ENCODE measurements around the gene INF2. TPM values are rescaled to one million over a fixed set of nuclear protein-coding genes. Genes with fewer than 3 reads are reported as not detected.
"Not testable (repeated sequence)": the region's sequence is repeated elsewhere in the genome, so short reads cannot be mapped to it uniquely, and the experiment has no call there.

The INF2 gene
- total and polyA plus RNA-seq, 2 experiments from 2014 or later: 23.0 to 53.3 TPM

- H3K9me3 ChIP-seq (ENCODE audit: low read depth): no peaks in the 10 kb centered on the region
- H3K4me2 ChIP-seq (ENCODE audit: unreplicated experiment): no peak overlapping the region
- H3K4me3 ChIP-seq: no peak overlapping the region
- no peaks in the 10 kb centered on the region for H3K36me3 ChIP-seq (ENCODE audit: low read depth)
- no peaks in the 10 kb centered on the region for H3K79me2 ChIP-seq (ENCODE audit: insufficient read depth)
- no peaks in the 10 kb centered on the region for H4K20me1 ChIP-seq (ENCODE audit: insufficient read depth)
- H3K9ac ChIP-seq: no peak overlapping the region
- peaks cover 6% of the 10 kb centered on the region for H3K4me1 ChIP-seq (ENCODE audit: insufficient read depth)
- no peaks in the 10 kb centered on the region for H3K27me3 ChIP-seq (replicated peaks; ENCODE audit: insufficient read depth)
- H3K9me2 ChIP-seq (ENCODE audit: insufficient read depth): no peaks in the 10 kb centered on the region
- no peak overlapping the region for H2AFZ ChIP-seq
- H3F3A ChIP-seq (ENCODE audit: insufficient read depth): no peaks in the 10 kb centered on the region
- no peak for TF ChIP-seq EZH2 (IDR thresholded peaks at IDR 0.05; ENCODE audit: insufficient read depth, poor library complexity, severe bottlenecking)
- no peak for TF ChIP-seq EZH2phosphoT487 (IDR thresholded peaks at IDR 0.05; ENCODE audit: insufficient read depth, low read depth)
- H3K27ac ChIP-seq: no peak overlapping the region
- in situ Hi-C loops (cut with MboI): no loop called here
- 83 to 84% methylated on average over 9 of the region's 9 CpGs for WGBS, 2 experiments (ENCODE audit: low coverage in 1 of 2, low lambda C conversion rate in 2 of 2, missing lambda C conversion rate in 2 of 2)
- no peak for DNase-seq
Observed at GRCh38 chr14:104652386-104652785, 37.0 kb upstream of the INF2 start.

- H4K20me1 ChIP-seq (ENCODE audit: insufficient read depth); H3K4me1 ChIP-seq (ENCODE audit: insufficient read depth); H3F3A ChIP-seq (ENCODE audit: insufficient read depth); H3K79me2 ChIP-seq (ENCODE audit: insufficient read depth); H3K27ac ChIP-seq; H3K9me3 ChIP-seq (ENCODE audit: low read depth); H3K36me3 ChIP-seq (ENCODE audit: low read depth); in situ Hi-C loops (cut with MboI); H3K9me2 ChIP-seq (ENCODE audit: insufficient read depth); H2AFZ ChIP-seq; H3K27me3 ChIP-seq (replicated peaks; ENCODE audit: insufficient read depth); H3K9ac ChIP-seq; DNase-seq; H3K4me2 ChIP-seq (ENCODE audit: unreplicated experiment); H3K4me3 ChIP-seq: not testable (repeated sequence)
- 85 to 91% methylated on average over 22 to 52 of the region's 52 CpGs for WGBS, 2 experiments (ENCODE audit: low coverage in 1 of 2, low lambda C conversion rate in 2 of 2, missing lambda C conversion rate in 2 of 2)
Observed at GRCh38 chr14:104653130-104653920, 36.1 kb upstream of the INF2 start.

GRCh38 chr14:104654119-104654518, 35.3 kb upstream of the INF2 start:
- H3K9me2 ChIP-seq (ENCODE audit: insufficient read depth): no peaks in the 10 kb centered on the region
- H3F3A ChIP-seq (ENCODE audit: insufficient read depth): no peaks in the 10 kb centered on the region
- no peaks in the 10 kb centered on the region for H3K79me2 ChIP-seq (ENCODE audit: insufficient read depth)
- no peak overlapping the region for H3K27ac ChIP-seq
- H3K9me3 ChIP-seq (ENCODE audit: low read depth): no peaks in the 10 kb centered on the region
- H3K4me3 ChIP-seq: no peak overlapping the region
- 66 to 76% methylated on average over 6 of the region's 6 CpGs for WGBS, 2 experiments (ENCODE audit: low coverage in 1 of 2, low lambda C conversion rate in 2 of 2, missing lambda C conversion rate in 2 of 2)
- TF ChIP-seq EZH2phosphoT487 (IDR thresholded peaks at IDR 0.05; ENCODE audit: insufficient read depth, low read depth) (no peak), EZH2 (IDR thresholded peaks at IDR 0.05; ENCODE audit: insufficient read depth, poor library complexity, severe bottlenecking) (no peak)
- peaks cover 6% of the 10 kb centered on the region; the same call in 1 of the 2 replicates for H3K27me3 ChIP-seq (replicated peaks; ENCODE audit: insufficient read depth)
- peaks cover 6% of the 10 kb centered on the region for H3K4me1 ChIP-seq (ENCODE audit: insufficient read depth)
- H4K20me1 ChIP-seq (ENCODE audit: insufficient read depth): no peaks in the 10 kb centered on the region
- in situ Hi-C loops (cut with MboI): no loop called here
- H3K36me3 ChIP-seq (ENCODE audit: low read depth): no peaks in the 10 kb centered on the region
- H3K9ac ChIP-seq: no peak overlapping the region
- H2AFZ ChIP-seq: no peak overlapping the region
- H3K4me2 ChIP-seq (ENCODE audit: unreplicated experiment): no peak overlapping the region
- DNase-seq: no peak

- peaks cover 11% of the 10 kb centered on the region for H3K4me1 ChIP-seq (ENCODE audit: insufficient read depth)
- no peak overlapping the region for H3K9ac ChIP-seq
- in situ Hi-C loops (cut with MboI): no loop called here
- peaks cover 7% of the 10 kb centered on the region; the same call in 1 of the 2 replicates for H3K27me3 ChIP-seq (replicated peaks; ENCODE audit: insufficient read depth)
- no peaks in the 10 kb centered on the region for H4K20me1 ChIP-seq (ENCODE audit: insufficient read depth)
- no peak overlapping the region for H3K4me3 ChIP-seq
- H3K36me3 ChIP-seq (ENCODE audit: low read depth): no peaks in the 10 kb centered on the region
- no peak for DNase-seq
- H2AFZ ChIP-seq: no peak overlapping the region
- H3K9me3 ChIP-seq (ENCODE audit: low read depth): no peaks in the 10 kb centered on the region
- H3K9me2 ChIP-seq (ENCODE audit: insufficient read depth): no peaks in the 10 kb centered on the region
- H3K27ac ChIP-seq: no peak overlapping the region
- 72 to 78% methylated on average over 12 to 14 of the region's 14 CpGs for WGBS, 2 experiments (ENCODE audit: low coverage in 1 of 2, low lambda C conversion rate in 2 of 2, missing lambda C conversion rate in 2 of 2)
- H3K4me2 ChIP-seq (ENCODE audit: unreplicated experiment): no peak overlapping the region
- H3F3A ChIP-seq (ENCODE audit: insufficient read depth): no peaks in the 10 kb centered on the region
- H3K79me2 ChIP-seq (ENCODE audit: insufficient read depth): no peaks in the 10 kb centered on the region
- no peak for TF ChIP-seq EZH2phosphoT487 (IDR thresholded peaks at IDR 0.05; ENCODE audit: insufficient read depth, low read depth)
- TF ChIP-seq EZH2 (IDR thresholded peaks at IDR 0.05; ENCODE audit: insufficient read depth, poor library complexity, severe bottlenecking): no peak
Observed at GRCh38 chr14:104655128-104655848, 34.1 kb upstream of the INF2 start.

Measured in GM23248 (cell line).